ENCODE data around the gene CENPC.

Gene CENPC

DNA sequence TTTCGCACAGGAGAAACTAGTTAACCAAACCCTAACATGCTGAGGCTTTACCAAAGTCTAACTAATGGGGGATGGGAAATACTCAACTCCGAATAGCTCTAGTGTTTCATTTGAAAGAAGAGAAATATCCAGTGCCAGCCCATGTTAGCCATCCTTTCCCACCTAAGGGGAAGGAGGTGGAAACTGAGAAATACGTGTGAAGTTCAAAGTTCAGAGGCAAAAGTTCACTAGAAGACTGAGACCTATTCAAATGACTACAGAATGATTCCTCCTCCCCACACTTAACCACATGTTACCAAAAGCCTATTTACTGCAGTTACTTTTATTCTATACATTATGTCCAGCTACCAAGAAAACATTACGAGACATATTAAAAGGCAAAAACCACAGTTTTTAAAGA, 106.3 kb downstream of the CENPC start:
- H3K4me3 ChIP-seq (ENCODE audit: low read length) = no peak overlapping the region
- TF ChIP-seq, protein P1, sequence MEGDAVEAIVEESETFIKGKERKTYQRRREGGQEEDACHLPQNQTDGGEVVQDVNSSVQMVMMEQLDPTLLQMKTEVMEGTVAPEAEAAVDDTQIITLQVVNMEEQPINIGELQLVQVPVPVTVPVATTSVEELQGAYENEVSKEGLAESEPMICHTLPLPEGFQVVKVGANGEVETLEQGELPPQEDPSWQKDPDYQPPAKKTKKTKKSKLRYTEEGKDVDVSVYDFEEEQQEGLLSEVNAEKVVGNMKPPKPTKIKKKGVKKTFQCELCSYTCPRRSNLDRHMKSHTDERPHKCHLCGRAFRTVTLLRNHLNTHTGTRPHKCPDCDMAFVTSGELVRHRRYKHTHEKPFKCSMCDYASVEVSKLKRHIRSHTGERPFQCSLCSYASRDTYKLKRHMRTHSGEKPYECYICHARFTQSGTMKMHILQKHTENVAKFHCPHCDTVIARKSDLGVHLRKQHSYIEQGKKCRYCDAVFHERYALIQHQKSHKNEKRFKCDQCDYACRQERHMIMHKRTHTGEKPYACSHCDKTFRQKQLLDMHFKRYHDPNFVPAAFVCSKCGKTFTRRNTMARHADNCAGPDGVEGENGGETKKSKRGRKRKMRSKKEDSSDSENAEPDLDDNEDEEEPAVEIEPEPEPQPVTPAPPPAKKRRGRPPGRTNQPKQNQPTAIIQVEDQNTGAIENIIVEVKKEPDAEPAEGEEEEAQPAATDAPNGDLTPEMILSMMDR (IDR thresholded peaks at IDR 0.05; ENCODE audit: insufficient read depth, low read depth, low read length, missing control alignments) = no peak
- DNase-seq (ENCODE audit: low read depth) = no peak

DNA sequence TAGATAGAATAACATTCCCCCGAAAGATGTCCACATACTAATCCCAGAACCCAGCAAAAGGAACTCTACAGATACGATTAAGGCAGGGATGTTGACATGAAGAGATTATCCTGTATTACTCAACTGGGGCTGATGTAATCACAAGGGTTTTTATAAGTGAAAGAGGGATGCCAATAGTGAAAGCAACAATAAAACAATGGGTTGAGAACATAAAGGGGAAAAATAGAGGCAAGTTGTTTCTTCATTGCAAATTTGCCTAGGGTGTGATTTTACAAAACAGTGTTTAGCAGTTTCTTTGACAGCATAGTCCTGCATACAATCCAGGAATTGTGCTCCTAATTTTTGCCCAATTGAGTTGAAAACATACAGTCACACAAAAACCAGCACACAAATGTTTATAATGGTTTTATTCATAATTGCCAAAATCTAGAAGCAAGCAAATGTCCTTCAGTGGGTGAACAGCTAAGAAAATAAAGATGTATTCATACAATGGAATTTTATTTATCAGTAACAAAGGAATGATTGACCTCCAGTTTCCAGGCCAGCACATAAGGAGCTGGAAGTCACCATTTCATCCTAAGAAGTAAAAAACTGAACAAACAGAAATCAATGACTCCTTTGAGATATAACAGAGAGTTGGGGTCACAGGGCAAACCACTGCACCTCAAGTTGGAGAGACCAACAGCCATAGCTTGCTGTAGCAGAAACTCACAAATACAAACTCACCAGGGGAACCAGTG, 107.2 kb downstream of the CENPC start:
- DNase-seq (ENCODE audit: low read depth) = peak; percentile 75
- TF ChIP-seq, protein P1 (IDR thresholded peaks at IDR 0.05; ENCODE audit: insufficient read depth, low read depth, low read length, missing control alignments) = no peak
- H3K4me3 ChIP-seq (ENCODE audit: low read length) = no peak overlapping the region

DNA sequence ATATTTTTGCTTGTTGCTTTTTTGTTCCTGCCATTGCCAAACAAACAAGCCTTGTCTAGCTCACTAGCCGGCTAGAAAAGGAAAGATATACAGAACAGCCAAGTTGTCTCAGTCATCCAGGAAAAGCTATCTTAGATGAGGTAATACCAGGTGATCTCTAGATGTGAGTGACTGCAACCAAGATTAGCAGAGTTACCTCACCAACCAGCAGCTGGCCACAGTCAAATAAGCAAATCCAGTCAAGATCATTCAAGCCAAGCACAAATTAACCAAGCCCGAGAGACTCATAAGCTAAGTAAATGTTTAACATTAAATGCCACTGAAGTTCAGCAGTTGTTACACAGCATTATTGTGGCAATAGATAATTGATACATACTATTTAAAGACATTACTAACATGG, 108.6 kb downstream of the CENPC start:
- no peak overlapping the region for H3K4me3 ChIP-seq (ENCODE audit: low read length)
- peak; percentile 83 for DNase-seq (ENCODE audit: low read depth)
- TF ChIP-seq, protein P1 (IDR thresholded peaks at IDR 0.05; ENCODE audit: insufficient read depth, low read depth, low read length, missing control alignments) = no peak

DNA sequence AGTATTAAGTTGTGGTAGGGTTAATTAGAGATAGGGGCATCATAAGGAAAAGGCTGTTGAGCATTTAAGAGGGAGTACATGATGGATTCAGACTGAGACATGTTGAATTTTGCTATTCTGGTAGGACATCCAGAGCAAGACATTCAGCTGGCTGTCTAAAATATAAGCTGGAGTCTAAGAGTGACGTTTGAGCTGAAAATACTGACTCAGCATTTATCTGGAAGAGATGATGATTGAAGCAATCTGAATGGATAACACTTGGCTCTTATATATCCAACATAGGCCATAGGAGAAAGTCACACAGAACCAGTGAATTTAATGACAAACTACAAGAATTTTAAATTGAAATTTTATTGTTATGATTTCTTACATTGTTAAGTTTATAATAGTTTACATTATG, 114.3 kb downstream of the CENPC start:
- H3K4me3 ChIP-seq (ENCODE audit: low read length) = no peak overlapping the region
- TF ChIP-seq, protein P1 (IDR thresholded peaks at IDR 0.05; ENCODE audit: insufficient read depth, low read depth, low read length, missing control alignments) = no peak
- no peak for DNase-seq (ENCODE audit: low read depth)

DNA sequence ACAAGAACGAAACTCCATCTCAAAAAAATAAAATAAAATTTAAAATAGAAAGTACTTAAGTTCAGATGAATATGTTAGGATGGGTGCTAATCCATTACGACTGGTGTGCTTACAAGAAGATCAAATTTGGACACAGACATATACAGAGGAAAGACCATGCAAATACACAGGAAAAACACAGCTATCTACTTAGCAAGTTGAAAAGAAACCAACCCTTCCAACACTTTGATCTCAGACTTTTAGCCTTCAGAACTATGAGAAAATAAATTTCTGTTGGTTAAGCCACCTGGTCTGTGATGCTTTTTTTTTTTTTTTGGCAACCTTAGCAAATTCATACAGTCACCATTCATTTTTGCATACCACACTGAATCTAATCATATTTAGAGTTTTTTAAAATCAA, 116.5 kb downstream of the CENPC start:
- TF ChIP-seq, protein P1 (IDR thresholded peaks at IDR 0.05; ENCODE audit: insufficient read depth, low read depth, low read length, missing control alignments) = no peak
- no peak overlapping the region for H3K4me3 ChIP-seq (ENCODE audit: low read length)
- DNase-seq (ENCODE audit: low read depth) = no peak

Data from epithelial cell of esophagus (primary cell).